HG03108 (cell line): ENCODE measurements around the gene SSRP1.
"Not testable (repeated sequence)": the region's sequence is repeated elsewhere in the genome, so short reads cannot be mapped to it uniquely, and the experiment has no call there.

Experiments used
- ATAC-seq: cut with Tn5 transposase; IDR thresholded peaks from one replicate; pipeline ENCODE4 v1.9.1; 2021; ENCODE audit warnings: moderate library complexity; ENCODE audit not compliant: unreplicated experiment

Gene SSRP1

GRCh38 chr11:57303990-57304579 lies 31.6 kb downstream of the SSRP1 start:
- ATAC-seq: no peak

GRCh38 chr11:57303280-57303989 lies 32.3 kb downstream of the SSRP1 start:
- ATAC-seq: no peak

- ATAC-seq: no peak
These were observed 33.2 kb downstream of the SSRP1 start for GRCh38 chr11:57302489-57302888.

- no peak for ATAC-seq
These were observed 33.8 kb downstream of the SSRP1 start for GRCh38 chr11:57301711-57302423.

- ATAC-seq: no peak
These were observed 34.9 kb downstream of the SSRP1 start for GRCh38 chr11:57300785-57301184.

GRCh38 chr11:57299150-57299737 lies 36.4 kb downstream of the SSRP1 start:
- ATAC-seq: no peak

- ATAC-seq: no peak
These were observed 38.5 kb downstream of the SSRP1 start for GRCh38 chr11:57297221-57297620.

- ATAC-seq: not testable (repeated sequence)
These were observed 39.5 kb downstream of the SSRP1 start for GRCh38 chr11:57296205-57296604.

- ATAC-seq: no peak
These were observed 41.2 kb downstream of the SSRP1 start for GRCh38 chr11:57294225-57295131.

- ATAC-seq: no peak
These were observed 45.4 kb downstream of the SSRP1 start for GRCh38 chr11:57290288-57290687.

GRCh38 chr11:57288771-57289579 lies 46.7 kb downstream of the SSRP1 start:
- ATAC-seq: no peak

- ATAC-seq: no peak
These were observed 47.8 kb downstream of the SSRP1 start for GRCh38 chr11:57287884-57288283.

- no peak for ATAC-seq
These were observed 52.3 kb downstream of the SSRP1 start for GRCh38 chr11:57283231-57283990.

- ATAC-seq: not testable (repeated sequence)
These were observed 54.1 kb downstream of the SSRP1 start for GRCh38 chr11:57281546-57281945.

- no peak for ATAC-seq
These were observed 56.6 kb downstream of the SSRP1 start for GRCh38 chr11:57279116-57279515.

GRCh38 chr11:57278721-57279095 lies 57.0 kb downstream of the SSRP1 start:
- ATAC-seq: no peak

GRCh38 chr11:57277845-57278720 lies 57.6 kb downstream of the SSRP1 start:
- no peak for ATAC-seq

GRCh38 chr11:57276971-57277675 lies 58.6 kb downstream of the SSRP1 start:
- ATAC-seq: no peak
